A549 (cell line): ENCODE data around the gene RAD51B. TPM values are rescaled to one million over a fixed set of nuclear protein-coding genes. Genes with fewer than 3 reads are reported as not detected.

Source experiments
- ATAC-seq, 2 experiments: fragments of 200-7000 bp in 1 of 2; fragments of >200 bp in 1 of 2; cut with Nextera tagmentation in 1 of 2; cut with Tn5 transposase in 1 of 2; 3 replicates each; pipeline versions ENCODE4 v1.8.0 to v1.9.1; 2018 to 2020; ENCODE audit warnings: mild to moderate bottlenecking in 1 of 2, moderate library complexity in 1 of 2
- CTCF ChIA-PET: fragments of 300-600 bp; sonication (Branson Sonifier 250); formaldehyde crosslinking; extraction: SDS; loops from one replicate; lab custom pipeline; 2021; ENCODE audit warnings: antibody characterized with exemption, inconsistent platforms; lab: Yijun Ruan, JAX
- POLR2A ChIA-PET: fragments of 350-600 bp; formaldehyde crosslinking; extraction: SDS; loops from one replicate; lab custom pipeline; 2021; ENCODE audit warnings: antibody characterized with exemption, inconsistent platforms; lab: Yijun Ruan, JAX
- DNase-seq, 2 experiments: peaks; one replicate each; pipeline versions ENCODE4 v3.0.0 to v3.0.0-alpha.2; 2011 to 2016; ENCODE audit warnings: low read depth in 1 of 2, low spot score in 1 of 2
- FAIRE-seq: peaks from 2 replicates; lab custom pipeline; 2011; peaks lifted over from hg19 to GRCh38; lab: Jason Lieb, UNC
- H3K27ac ChIP-seq, 2 experiments: fragments of >200 bp; sonication (Bioruptor Twin); formaldehyde crosslinking; 3 replicates each; pipeline ENCODE4 v1.5.1; 2016 to 2017
- H3K4me1 ChIP-seq: fragments of >200 bp; sonication (Bioruptor Twin); formaldehyde crosslinking; 3 replicates; pipeline ENCODE4 v1.6.1; 2016
- H3K4me2 ChIP-seq: fragments of >200 bp; sonication (Bioruptor Twin); formaldehyde crosslinking; 3 replicates; pipeline ENCODE4 v1.6.1; 2016
- H3K4me3 ChIP-seq: fragments of >200 bp; sonication (Bioruptor Twin); formaldehyde crosslinking; 3 replicates; pipeline ENCODE4 v1.5.1; 2016
- H3K9me3 ChIP-seq: fragments of >200 bp; sonication (Bioruptor Twin); formaldehyde crosslinking; 3 replicates; pipeline ENCODE4 v1.6.1; 2016
- CBX2 ChIP-seq: fragments of 200-600 bp; sonication (generic); IDR thresholded peaks from 2 replicates; pipeline ENCODE4 v1.6.1; 2016; ENCODE audit warnings: low read depth, mild to moderate bottlenecking, borderline replicate concordance
- CEBPB ChIP-seq, 2 experiments: fragments of >200 bp in 1 of 2; sonication (Bioruptor Twin) in 1 of 2; formaldehyde crosslinking in 1 of 2; IDR thresholded peaks; 2 replicates each; pipeline ENCODE4 v1.6.1; 2012 to 2016
- ESRRA ChIP-seq: fragments of 150-350 bp; IDR thresholded peaks from 2 replicates; pipeline ENCODE4 v1.6.1; 2014; ENCODE audit warnings: mild to moderate bottlenecking, low read length, borderline replicate concordance
- FOSB ChIP-seq: fragments of 250-450 bp; sonication (Bioruptor Pico); IDR thresholded peaks from 2 replicates; pipeline ENCODE4 v1.5.0; 2020; ENCODE audit warnings: mild to moderate bottlenecking, moderate library complexity
- FOSL2 ChIP-seq, 2 experiments: fragments of 450-650 bp in 1 of 2; fragments of >200 bp in 1 of 2; sonication (Bioruptor Twin) in 1 of 2; formaldehyde crosslinking; IDR thresholded peaks; 2 replicates each; pipeline versions ENCODE4 v1.5.0 to v1.6.1; 2016 to 2020; ENCODE audit warnings: mild to moderate bottlenecking in 1 of 2, moderate library complexity in 1 of 2
- HEYL ChIP-seq: fragments of 250-450 bp; sonication (Bioruptor Pico); IDR thresholded peaks from 2 replicates; pipeline ENCODE4 v1.8.0; 2021; ENCODE audit warnings: mild to moderate bottlenecking, moderate library complexity
- HOXA7 ChIP-seq: fragments of 250-450 bp; sonication (Bioruptor Pico); IDR thresholded peaks from 2 replicates; pipeline ENCODE4 v1.5.0; 2020; ENCODE audit warnings: mild to moderate bottlenecking, moderate library complexity
- HOXB13 ChIP-seq: fragments of 250-450 bp; sonication (Bioruptor Pico); IDR thresholded peaks from 2 replicates; pipeline ENCODE4 v1.5.0; 2020; ENCODE audit warnings: low read depth, mild to moderate bottlenecking, moderate library complexity
- JUNB ChIP-seq: fragments of >200 bp; sonication (Bioruptor Twin); formaldehyde crosslinking; IDR thresholded peaks from 2 replicates; pipeline ENCODE4 v1.6.1; 2016
- KDM5A ChIP-seq: fragments of 200-600 bp; sonication (generic); IDR thresholded peaks from 2 replicates; pipeline ENCODE4 v1.6.1; 2016; ENCODE audit warnings: antibody characterized with exemption, mild to moderate bottlenecking
- NPAS2 ChIP-seq: fragments of 250-450 bp; sonication (Bioruptor Pico); IDR thresholded peaks from 2 replicates; pipeline ENCODE4 v1.8.0; 2022; ENCODE audit warnings: mild to moderate bottlenecking, moderate library complexity, borderline replicate concordance
- RAD21 ChIP-seq, 2 experiments: fragments of >200 bp in 1 of 2; sonication (Bioruptor Twin) in 1 of 2; formaldehyde crosslinking in 1 of 2; IDR thresholded peaks in 1 of 2; conservative IDR thresholded peaks in 1 of 2; 2 replicates in 1 of 2; 3 replicates in 1 of 2; pipeline ENCODE4 v1.6.1; 2012 to 2018; ENCODE audit warnings: inconsistent platforms in 1 of 2
- RARB ChIP-seq: fragments of 250-450 bp; sonication (Bioruptor Pico); IDR thresholded peaks from 2 replicates; pipeline ENCODE4 v1.8.0; 2021; ENCODE audit warnings: mild to moderate bottlenecking, moderate library complexity
- RCOR1 ChIP-seq: fragments of 150-350 bp; IDR thresholded peaks from 2 replicates; pipeline ENCODE4 v1.6.1; 2014; ENCODE audit warnings: antibody characterized with exemption, low read length, low read depth
- RFX5 ChIP-seq: fragments of 450-650 bp; IDR thresholded peaks from 2 replicates; pipeline ENCODE4 v1.7.1; 2014; ENCODE audit warnings: antibody characterized with exemption, mild to moderate bottlenecking, moderate library complexity
- RNF2 ChIP-seq: fragments of 200-600 bp; sonication (generic); IDR thresholded peaks from 2 replicates; pipeline ENCODE4 v1.6.1; 2016; ENCODE audit warnings: low read depth, mild to moderate bottlenecking, antibody characterized with exemption, moderate library complexity, borderline replicate concordance
- SMC3 ChIP-seq: fragments of >200 bp; sonication (Bioruptor Twin); formaldehyde crosslinking; IDR thresholded peaks from 3 replicates; pipeline ENCODE4 v1.6.1; 2018; ENCODE audit warnings: inconsistent platforms
- TP53 ChIP-seq: fragments of 250-450 bp; sonication (Bioruptor Pico); IDR thresholded peaks from 2 replicates; pipeline ENCODE4 v1.5.0; 2021; ENCODE audit warnings: mild to moderate bottlenecking, moderate library complexity
- ZNF302 ChIP-seq: fragments of 250-450 bp; sonication (Bioruptor Pico); IDR thresholded peaks from 2 replicates; pipeline ENCODE4 v1.9.0; 2021; ENCODE audit warnings: inconsistent platforms, mild to moderate bottlenecking, moderate library complexity
- ZSCAN20 ChIP-seq: fragments of 250-450 bp; sonication (Bioruptor Pico); IDR thresholded peaks from 2 replicates; pipeline ENCODE4 v1.8.0; 2022; ENCODE audit warnings: mild to moderate bottlenecking, moderate library complexity
- WGBS: methylation state at CpG from one replicate; pipeline ENCODE4 v1.1.6; 2017; ENCODE audit errors: missing lambda C conversion rate; 5-methylcytosine and 5-hydroxymethylcytosine counted together
- polyA plus RNA-seq, 4 experiments: library from polyadenylated mRNA; depleted of rRNA in 3 of 4; stranded (reverse); fragments of >200 nt; fragmentation: RNase III in 1 of 4; extraction: RNeasy Plus Mini Kit Qiagen cat#74134 plus additional on column Dnase treatment in 1 of 4; gene quantifications; 2 replicates in 3 of 4; 3 replicates in 1 of 4; pipeline ENCODE4 v1.2.3, GENCODE V29; 2011 to 2017
- TF ChIP-seq, protein P1 (sequence below): fragments of >200 bp; sonication (Bioruptor Twin); formaldehyde crosslinking; IDR thresholded peaks from 3 replicates; pipeline ENCODE4 v1.6.1; 2016
- TF ChIP-seq, protein P2 (sequence below): IDR thresholded peaks from 2 replicates; pipeline ENCODE4 v1.6.1; 2012
- TF ChIP-seq, protein P3 (sequence below): fragments of 450-650 bp; IDR thresholded peaks from 2 replicates; pipeline ENCODE4 v1.6.1; 2014; ENCODE audit warnings: antibody characterized with exemption
- TF ChIP-seq, protein P4 (sequence below): fragments of >200 bp; sonication (Bioruptor Twin); formaldehyde crosslinking; IDR thresholded peaks from 3 replicates; pipeline ENCODE4 v1.5.1; 2016
- TF ChIP-seq, protein P5 (sequence below): fragments of 250-450 bp; sonication (Bioruptor Pico); IDR thresholded peaks from 2 replicates; pipeline ENCODE4 v1.5.0; 2020; ENCODE audit warnings: low read depth, mild to moderate bottlenecking, moderate library complexity

The RAD51B gene
- polyA plus RNA-seq, 2 of the 4 experiments (the other 2 are of a cell fraction): 7.2 to 10.8 TPM

DNA sequence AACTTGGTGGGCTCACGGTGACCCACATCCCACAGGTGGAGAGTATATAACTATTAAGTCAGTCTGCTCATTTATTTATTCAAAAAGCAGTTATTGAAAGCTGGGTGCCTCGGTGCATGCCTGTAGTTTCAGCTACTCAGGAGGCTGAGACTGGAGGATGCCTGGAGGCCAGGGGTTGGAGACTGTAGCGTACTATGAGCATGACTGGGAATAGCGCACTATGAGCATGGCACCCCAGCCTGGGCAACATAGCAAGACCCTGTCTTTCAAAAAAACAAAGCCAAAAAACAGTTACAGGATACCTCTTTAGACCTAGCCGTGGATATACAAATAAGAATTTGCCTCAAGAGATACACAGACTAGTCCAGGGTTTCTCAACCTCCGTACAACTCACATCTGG lies 833.5 kb downstream of the RAD51B start:
- no peak overlapping the region for H3K4me2 ChIP-seq
- FAIRE-seq: no peak
- peak overlapping the region in 1 of 2 experiments; percentile 75; a peak in 1 of 6 replicates for H3K27ac ChIP-seq
- no peak overlapping the region for H3K4me3 ChIP-seq
- ChIA-PET POLR2A (no interaction called here), CTCF (interaction anchor here (1.0 kb wide), 1 partner anchor 12 kb away, joined by 3 read pairs; no protein-coding TSS in a partner anchor)
- TF ChIP-seq KDM5A: no peak
- TF ChIP-seq, protein P1, sequence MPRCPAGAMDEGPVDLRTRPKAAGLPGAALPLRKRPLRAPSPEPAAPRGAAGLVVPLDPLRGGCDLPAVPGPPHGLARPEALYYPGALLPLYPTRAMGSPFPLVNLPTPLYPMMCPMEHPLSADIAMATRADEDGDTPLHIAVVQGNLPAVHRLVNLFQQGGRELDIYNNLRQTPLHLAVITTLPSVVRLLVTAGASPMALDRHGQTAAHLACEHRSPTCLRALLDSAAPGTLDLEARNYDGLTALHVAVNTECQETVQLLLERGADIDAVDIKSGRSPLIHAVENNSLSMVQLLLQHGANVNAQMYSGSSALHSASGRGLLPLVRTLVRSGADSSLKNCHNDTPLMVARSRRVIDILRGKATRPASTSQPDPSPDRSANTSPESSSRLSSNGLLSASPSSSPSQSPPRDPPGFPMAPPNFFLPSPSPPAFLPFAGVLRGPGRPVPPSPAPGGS: no peak
- no peak for TF ChIP-seq HEYL (CRISPR knock-in tag)
- TF ChIP-seq CEBPB (IDR thresholded peaks at IDR 0.05): no peak
- TF ChIP-seq, protein P2, sequence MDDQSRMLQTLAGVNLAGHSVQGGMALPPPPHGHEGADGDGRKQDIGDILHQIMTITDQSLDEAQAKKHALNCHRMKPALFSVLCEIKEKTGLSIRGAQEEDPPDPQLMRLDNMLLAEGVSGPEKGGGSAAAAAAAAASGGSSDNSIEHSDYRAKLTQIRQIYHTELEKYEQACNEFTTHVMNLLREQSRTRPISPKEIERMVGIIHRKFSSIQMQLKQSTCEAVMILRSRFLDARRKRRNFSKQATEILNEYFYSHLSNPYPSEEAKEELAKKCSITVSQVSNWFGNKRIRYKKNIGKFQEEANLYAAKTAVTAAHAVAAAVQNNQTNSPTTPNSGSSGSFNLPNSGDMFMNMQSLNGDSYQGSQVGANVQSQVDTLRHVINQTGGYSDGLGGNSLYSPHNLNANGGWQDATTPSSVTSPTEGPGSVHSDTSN: no peak
- DNase-seq: no peak
- peaks cover 26% of the 10 kb centered on the region for H3K4me1 ChIP-seq
- no peak for ATAC-seq
- WGBS: 92% methylated on average over 6 of the region's 6 CpGs
- no peaks in the 10 kb centered on the region for H3K9me3 ChIP-seq

DNA sequence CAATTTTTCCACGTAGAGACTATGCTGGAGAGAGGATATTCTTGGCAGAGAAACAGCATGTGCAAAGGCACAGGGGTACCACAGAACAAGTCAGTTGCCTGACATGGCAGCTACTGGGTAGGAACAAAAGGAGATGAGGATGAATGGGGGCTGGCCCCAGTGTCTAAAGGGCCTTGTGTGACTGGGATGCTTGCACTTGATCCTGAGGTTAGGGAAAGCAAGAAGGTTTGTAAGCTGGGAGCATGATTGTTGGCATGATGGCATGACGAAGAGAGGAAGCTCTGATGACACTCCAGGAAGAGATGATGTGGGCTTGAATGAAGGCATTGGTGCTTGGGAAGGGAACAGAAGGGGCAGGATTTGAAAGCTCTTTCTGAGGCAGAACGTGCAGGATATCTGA lies 834.2 kb downstream of the RAD51B start:
- FAIRE-seq: no peak
- H3K4me2 ChIP-seq: no peak overlapping the region

DNA sequence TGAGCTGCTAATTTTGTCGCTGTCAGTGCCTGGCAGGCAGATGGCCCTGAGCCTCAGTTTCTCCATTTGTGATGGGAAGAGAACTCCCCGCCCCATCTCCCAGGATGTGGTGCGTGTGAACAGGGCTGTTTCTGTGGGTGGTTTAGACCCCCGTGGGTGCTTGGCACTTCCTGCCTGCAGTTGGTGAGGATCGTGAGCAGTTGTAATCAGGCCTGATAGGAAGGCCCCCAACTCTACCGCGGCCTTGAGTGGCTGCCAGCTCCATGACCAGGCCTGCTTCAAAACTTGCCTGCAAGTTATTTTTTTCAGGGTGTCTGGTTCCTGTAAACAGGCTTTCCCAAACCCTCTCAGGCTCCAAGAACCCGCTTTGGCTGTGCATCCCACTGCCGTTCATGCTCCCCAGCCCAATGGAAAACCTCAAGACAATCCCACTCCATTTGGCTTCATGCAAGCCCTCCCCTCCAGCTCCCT lies 834.9 kb downstream of the RAD51B start:
- ATAC-seq (no peak), FAIRE-seq (no peak), DNase-seq (no peak)
- Histone ChIP-seq H3K4me1 (peaks cover 31% of the 10 kb centered on the region), H3K4me3 (no peak overlapping the region), H3K27ac (peak overlapping the region; percentile 64 to 83; a peak in 4 of 6 replicates), H3K4me2 (no peak overlapping the region), H3K9me3 (no peaks in the 10 kb centered on the region)
- POLR2A ChIA-PET: no interaction called here
- WGBS: 85% methylated on average over 9 of the region's 9 CpGs
- TF ChIP-seq HOXB13 (no peak), ZNF302 (CRISPR knock-in tag) (no peak), JUNB (no peak), RNF2 (no peak), ESRRA (no peak), RCOR1 (no peak), TP53 (CRISPR knock-in tag) (no peak), NPAS2 (no peak), RARB (no peak), CEBPB (IDR thresholded peaks at IDR 0.05) (no peak), RFX5 (no peak), FOSL2 (IDR thresholded peaks at IDR 0.05) (no peak), FOSL2 (CRISPR knock-in tag; IDR thresholded peaks at IDR 0.05) (no peak), ZSCAN20 (CRISPR knock-in tag) (no peak)
- TF ChIP-seq, protein P3, sequence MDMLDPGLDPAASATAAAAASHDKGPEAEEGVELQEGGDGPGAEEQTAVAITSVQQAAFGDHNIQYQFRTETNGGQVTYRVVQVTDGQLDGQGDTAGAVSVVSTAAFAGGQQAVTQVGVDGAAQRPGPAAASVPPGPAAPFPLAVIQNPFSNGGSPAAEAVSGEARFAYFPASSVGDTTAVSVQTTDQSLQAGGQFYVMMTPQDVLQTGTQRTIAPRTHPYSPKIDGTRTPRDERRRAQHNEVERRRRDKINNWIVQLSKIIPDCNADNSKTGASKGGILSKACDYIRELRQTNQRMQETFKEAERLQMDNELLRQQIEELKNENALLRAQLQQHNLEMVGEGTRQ: no peak
- CTCF ChIA-PET: interaction anchor here (1.1 to 2.2 kb wide), 3 partner anchors 10 to 30 kb away, joined by 3 to 8 read pairs (median 6); no protein-coding TSS in a partner anchor

More for the DNA sequence above, 834.2 kb downstream of the RAD51B start:
- peak overlapping the region in 1 of 2 experiments; percentile 83; a peak in 3 of 6 replicates for H3K27ac ChIP-seq
- DNase-seq (no peak), ATAC-seq (no peak)
- POLR2A ChIA-PET: no interaction called here
- CTCF ChIA-PET: interaction anchor here (0.7 to 2.2 kb wide), 2 partner anchors 16 to 29 kb away, joined by 3 to 6 read pairs; no protein-coding TSS in a partner anchor
- peaks cover 27% of the 10 kb centered on the region for H3K4me1 ChIP-seq
- H3K4me3 ChIP-seq: no peak overlapping the region
- TF ChIP-seq RNF2: no peak
- TF ChIP-seq HOXA7: no peak
- no peak for TF ChIP-seq FOSB (CRISPR knock-in tag)
- TF ChIP-seq RAD21 (conservative IDR thresholded peaks at IDR 0.05 in 1 of 2, IDR thresholded peaks at IDR 0.05 in 1 of 2): no peak
- TF ChIP-seq, protein P4, sequence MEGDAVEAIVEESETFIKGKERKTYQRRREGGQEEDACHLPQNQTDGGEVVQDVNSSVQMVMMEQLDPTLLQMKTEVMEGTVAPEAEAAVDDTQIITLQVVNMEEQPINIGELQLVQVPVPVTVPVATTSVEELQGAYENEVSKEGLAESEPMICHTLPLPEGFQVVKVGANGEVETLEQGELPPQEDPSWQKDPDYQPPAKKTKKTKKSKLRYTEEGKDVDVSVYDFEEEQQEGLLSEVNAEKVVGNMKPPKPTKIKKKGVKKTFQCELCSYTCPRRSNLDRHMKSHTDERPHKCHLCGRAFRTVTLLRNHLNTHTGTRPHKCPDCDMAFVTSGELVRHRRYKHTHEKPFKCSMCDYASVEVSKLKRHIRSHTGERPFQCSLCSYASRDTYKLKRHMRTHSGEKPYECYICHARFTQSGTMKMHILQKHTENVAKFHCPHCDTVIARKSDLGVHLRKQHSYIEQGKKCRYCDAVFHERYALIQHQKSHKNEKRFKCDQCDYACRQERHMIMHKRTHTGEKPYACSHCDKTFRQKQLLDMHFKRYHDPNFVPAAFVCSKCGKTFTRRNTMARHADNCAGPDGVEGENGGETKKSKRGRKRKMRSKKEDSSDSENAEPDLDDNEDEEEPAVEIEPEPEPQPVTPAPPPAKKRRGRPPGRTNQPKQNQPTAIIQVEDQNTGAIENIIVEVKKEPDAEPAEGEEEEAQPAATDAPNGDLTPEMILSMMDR: no peak
- TF ChIP-seq CBX2: no peak
- TF ChIP-seq SMC3: no peak
- TF ChIP-seq, protein P5, sequence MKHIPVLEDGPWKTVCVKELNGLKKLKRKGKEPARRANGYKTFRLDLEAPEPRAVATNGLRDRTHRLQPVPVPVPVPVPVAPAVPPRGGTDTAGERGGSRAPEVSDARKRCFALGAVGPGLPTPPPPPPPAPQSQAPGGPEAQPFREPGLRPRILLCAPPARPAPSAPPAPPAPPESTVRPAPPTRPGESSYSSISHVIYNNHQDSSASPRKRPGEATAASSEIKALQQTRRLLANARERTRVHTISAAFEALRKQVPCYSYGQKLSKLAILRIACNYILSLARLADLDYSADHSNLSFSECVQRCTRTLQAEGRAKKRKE: no peak
- TF ChIP-seq HEYL (CRISPR knock-in tag): no peak
- H3K9me3 ChIP-seq: no peaks in the 10 kb centered on the region
- 82% methylated on average over 3 of the region's 3 CpGs for WGBS
